ENCODE measurements around the gene ADGRA1.

GRCh38 chr10:133081636-133082035 lies 6.1 kb upstream of the ADGRA1 start:
- no peak for TF ChIP-seq ESRRG (CRISPR knock-in tag; IDR thresholded peaks at IDR 0.05)
- TF ChIP-seq ZNF70 (CRISPR knock-in tag; IDR thresholded peaks at IDR 0.05) = no peak
- TF ChIP-seq ZNF565 (CRISPR knock-in tag; conservative IDR thresholded peaks at IDR 0.05; ENCODE audit: low read depth) = no peak
- TF ChIP-seq CSRNP3 (CRISPR knock-in tag; IDR thresholded peaks at IDR 0.05) = no peak
- TF ChIP-seq RARB (CRISPR knock-in tag; IDR thresholded peaks at IDR 0.05) = no peak
- TF ChIP-seq GLIS3 (CRISPR knock-in tag; IDR thresholded peaks at IDR 0.05) = no peak
- no peak for TF ChIP-seq ZFP3 (CRISPR knock-in tag; IDR thresholded peaks at IDR 0.05)
- no peak for TF ChIP-seq CREB5 (CRISPR knock-in tag; IDR thresholded peaks at IDR 0.05; ENCODE audit: low read depth)
- no peak for TF ChIP-seq POU6F1 (CRISPR knock-in tag; IDR thresholded peaks at IDR 0.05; ENCODE audit: borderline replicate concordance, low read depth)
- no peak for TF ChIP-seq TOX (CRISPR knock-in tag; IDR thresholded peaks at IDR 0.05; ENCODE audit: borderline replicate concordance)
